Activated CD8-positive, alpha-beta T cell treated with anti-CD3 and anti-CD28 coated beads, Interleukin-2, amount 10 ng/mL, durations not matched to agents 7 days and 5 days (primary cell): ENCODE measurements around the gene CHRFAM7A. TPM values are rescaled to one million over a fixed set of nuclear protein-coding genes. Genes with fewer than 3 reads are reported as not detected.
A peak's percentile ranks its signal among the peaks of the same experiment; 100 is the strongest.
"Not testable (repeated sequence)": the region's sequence is repeated elsewhere in the genome, so short reads cannot be mapped to it uniquely, and the experiment has no call there.

ENCODE experiments used
- ATAC-seq: fragments of 150-1000 bp; cut with Tn5 transposase; one replicate; pipeline ENCODE4 v1.10.0; 2021; ENCODE audit warnings: moderate library complexity
- CTCF ChIA-PET: fragments of 350-600 bp; sonication (Branson Sonifier 250); formaldehyde crosslinking; loops from one replicate; lab custom pipeline; 2021; ENCODE audit warnings: antibody characterized with exemption; lab: Charles Lee
- POLR2A ChIA-PET: fragments of 350-600 bp; sonication (Branson Sonifier 250); formaldehyde crosslinking; loops from one replicate; lab custom pipeline; 2021; ENCODE audit warnings: antibody characterized with exemption; lab: Charles Lee
- DNase-seq: peaks from one replicate; pipeline ENCODE4 v3.0.0-alpha.2; 2020
- H3K27ac Mint-ChIP-seq: one replicate; pipeline ENCODE4 v1.8.0; 2021; ENCODE audit warnings: mild to moderate bottlenecking, mixed read lengths
- H3K27me3 Mint-ChIP-seq: one replicate; pipeline ENCODE4 v1.8.0; 2021; ENCODE audit warnings: low read depth, mixed read lengths
- H3K36me3 Mint-ChIP-seq: one replicate; pipeline ENCODE4 v1.8.0; 2021; ENCODE audit warnings: low read depth, mixed read lengths
- H3K4me1 Mint-ChIP-seq: one replicate; pipeline ENCODE4 v1.8.0; 2021; ENCODE audit warnings: low read depth, mixed read lengths
- H3K4me3 Mint-ChIP-seq: one replicate; pipeline ENCODE4 v1.8.0; 2021; ENCODE audit warnings: mild to moderate bottlenecking, mixed read lengths
- H3K9me3 Mint-ChIP-seq: one replicate; pipeline ENCODE4 v1.8.0; 2022; ENCODE audit warnings: mixed read lengths; ENCODE audit not compliant: insufficient read depth
- total RNA-seq, 2 experiments: library from RNA; stranded (reverse); gene quantifications; one replicate each; pipeline ENCODE4 v1.2.3, GENCODE V29; 2021

CHRFAM7A gene
- total RNA-seq, result 1 to 10 TPM; 1.9 to 2.3 TPM

GRCh38 chr15:30392766-30393663, at the start of gene CHRFAM7A:
TSS of gene CHRFAM7A (minus strand) at chr15:30393540. CDS start at chr15:30383351, 10,189 bp downstream.
- peak; percentile 92 for ATAC-seq
- H3K4me3 Mint-ChIP-seq, result not testable (repeated sequence)

GRCh38 chr15:30438348-30438747, 45.0 kb upstream of the CHRFAM7A start:
- H3K36me3 Mint-ChIP-seq, H3K27ac Mint-ChIP-seq, DNase-seq, H3K4me3 Mint-ChIP-seq, CTCF ChIA-PET, H3K9me3 Mint-ChIP-seq, ATAC-seq, H3K4me1 Mint-ChIP-seq, H3K27me3 Mint-ChIP-seq, POLR2A ChIA-PET: not testable (repeated sequence)

More at GRCh38 chr15:30392766-30393663, at the start of gene CHRFAM7A:
- CTCF ChIA-PET, H3K36me3 Mint-ChIP-seq, H3K27ac Mint-ChIP-seq, DNase-seq, H3K27me3 Mint-ChIP-seq, H3K4me1 Mint-ChIP-seq, H3K9me3 Mint-ChIP-seq, POLR2A ChIA-PET: not testable (repeated sequence)

- POLR2A ChIA-PET, H3K27me3 Mint-ChIP-seq, CTCF ChIA-PET, DNase-seq, H3K27ac Mint-ChIP-seq, H3K4me3 Mint-ChIP-seq, H3K4me1 Mint-ChIP-seq, H3K9me3 Mint-ChIP-seq, H3K36me3 Mint-ChIP-seq, ATAC-seq: not testable (repeated sequence)
Observed at GRCh38 chr15:30435878-30436277, 42.5 kb upstream of the CHRFAM7A start.

- CTCF ChIA-PET, POLR2A ChIA-PET, H3K9me3 Mint-ChIP-seq, ATAC-seq, H3K36me3 Mint-ChIP-seq, DNase-seq, H3K27me3 Mint-ChIP-seq, H3K4me1 Mint-ChIP-seq: not testable (repeated sequence)
- Mint-ChIP-seq H3K27ac (peak overlapping the region; percentile 43), H3K4me3 (peak overlapping the region; percentile 22)
Observed at GRCh38 chr15:30420723-30421122, 27.4 kb upstream of the CHRFAM7A start.

- ATAC-seq, POLR2A ChIA-PET, H3K4me1 Mint-ChIP-seq, H3K27ac Mint-ChIP-seq, DNase-seq, H3K4me3 Mint-ChIP-seq, H3K36me3 Mint-ChIP-seq, CTCF ChIA-PET, H3K9me3 Mint-ChIP-seq, H3K27me3 Mint-ChIP-seq: not testable (repeated sequence)
Observed at GRCh38 chr15:30414160-30414559, 20.8 kb upstream of the CHRFAM7A start, which contains the start of gene GOLGA8R. TSS of gene GOLGA8R (minus strand) at chr15:30414260. CDS start at chr15:30414162, 98 bp downstream.

GRCh38 chr15:30407636-30408035, 14.3 kb upstream of the CHRFAM7A start:
- H3K4me1 Mint-ChIP-seq, DNase-seq, CTCF ChIA-PET, H3K27ac Mint-ChIP-seq, H3K36me3 Mint-ChIP-seq, POLR2A ChIA-PET, H3K27me3 Mint-ChIP-seq, H3K9me3 Mint-ChIP-seq, H3K4me3 Mint-ChIP-seq, ATAC-seq: not testable (repeated sequence)

GRCh38 chr15:30398988-30399387, 5.6 kb upstream of the CHRFAM7A start:
- POLR2A ChIA-PET, H3K4me3 Mint-ChIP-seq, H3K27me3 Mint-ChIP-seq, CTCF ChIA-PET, H3K4me1 Mint-ChIP-seq, H3K9me3 Mint-ChIP-seq, H3K36me3 Mint-ChIP-seq, H3K27ac Mint-ChIP-seq: not testable (repeated sequence)
- DNase-seq (peak; percentile 58), ATAC-seq (peak; percentile 86)

GRCh38 chr15:30393664-30393991, 288 bp upstream of the CHRFAM7A start:
- peak; percentile 59 for ATAC-seq
- H3K4me1 Mint-ChIP-seq, H3K9me3 Mint-ChIP-seq, H3K27ac Mint-ChIP-seq, POLR2A ChIA-PET, H3K4me3 Mint-ChIP-seq, CTCF ChIA-PET, H3K36me3 Mint-ChIP-seq, H3K27me3 Mint-ChIP-seq, DNase-seq: not testable (repeated sequence)

GRCh38 chr15:30386318-30386887, 6.9 kb downstream of the CHRFAM7A start:
- DNase-seq, ATAC-seq, H3K27ac Mint-ChIP-seq, H3K4me3 Mint-ChIP-seq, H3K4me1 Mint-ChIP-seq, CTCF ChIA-PET, POLR2A ChIA-PET, H3K9me3 Mint-ChIP-seq, H3K36me3 Mint-ChIP-seq, H3K27me3 Mint-ChIP-seq: not testable (repeated sequence)

GRCh38 chr15:30377082-30377413, 16.3 kb downstream of the CHRFAM7A start:
- CTCF ChIA-PET, H3K4me1 Mint-ChIP-seq, H3K9me3 Mint-ChIP-seq, H3K36me3 Mint-ChIP-seq, DNase-seq, H3K27me3 Mint-ChIP-seq, H3K4me3 Mint-ChIP-seq, H3K27ac Mint-ChIP-seq, ATAC-seq, POLR2A ChIA-PET: not testable (repeated sequence)

- H3K27ac Mint-ChIP-seq, POLR2A ChIA-PET, ATAC-seq, H3K36me3 Mint-ChIP-seq, H3K27me3 Mint-ChIP-seq, H3K4me3 Mint-ChIP-seq, CTCF ChIA-PET, H3K4me1 Mint-ChIP-seq, DNase-seq, H3K9me3 Mint-ChIP-seq: not testable (repeated sequence)
Observed at GRCh38 chr15:30376375-30377081, 16.8 kb downstream of the CHRFAM7A start.

- DNase-seq, H3K4me3 Mint-ChIP-seq, H3K27ac Mint-ChIP-seq, H3K27me3 Mint-ChIP-seq, H3K9me3 Mint-ChIP-seq, H3K4me1 Mint-ChIP-seq, ATAC-seq, POLR2A ChIA-PET, H3K36me3 Mint-ChIP-seq, CTCF ChIA-PET: not testable (repeated sequence)
Observed at GRCh38 chr15:30375872-30376271, 17.5 kb downstream of the CHRFAM7A start.
